AG08396 (cell line): Measurements from ENCODE around the gene MYOM1.
"Not testable (repeated sequence)": the region's sequence is repeated elsewhere in the genome, so short reads cannot be mapped to it uniquely, and the experiment has no call there.

Source experiments
- DNase-seq: peaks from one replicate; pipeline ENCODE4 v3.0.0; 2012; ENCODE audit warnings: low spot score, mixed read lengths

MYOM1 gene

DNA sequence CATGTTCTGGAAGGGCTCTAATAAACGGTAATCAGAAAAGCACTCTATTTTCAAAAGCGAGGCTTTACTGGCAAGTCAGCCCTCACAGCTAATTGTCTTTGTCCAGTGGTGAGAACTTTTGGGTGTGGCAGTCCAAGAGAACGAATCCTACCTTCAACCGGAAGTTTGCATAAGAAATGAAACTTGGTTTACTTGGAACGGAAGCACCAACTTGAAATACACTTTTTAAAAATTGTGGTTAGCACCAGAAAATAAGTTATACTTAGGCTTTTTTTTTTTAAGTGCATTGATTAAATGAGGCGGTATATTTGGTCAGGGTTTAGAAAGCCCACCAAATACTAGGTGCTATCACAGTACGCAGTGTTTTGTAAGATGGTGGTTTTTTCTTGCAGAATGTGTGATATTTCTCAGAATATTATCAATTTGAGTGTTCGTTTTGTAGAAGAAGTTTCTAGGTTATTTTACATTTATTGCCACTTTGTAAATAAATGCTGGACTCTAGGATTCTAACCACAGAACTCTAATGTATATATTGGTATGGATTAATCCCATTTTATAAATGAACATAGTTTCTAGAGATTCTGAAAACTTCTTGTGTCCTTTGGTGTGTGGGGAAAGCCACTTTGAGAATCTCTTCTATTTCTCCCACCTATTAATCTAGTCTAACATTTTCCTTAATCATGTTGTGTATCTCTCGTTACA is 29.0 kb upstream of the MYOM1 start:
- peak; percentile 27 for DNase-seq

DNA sequence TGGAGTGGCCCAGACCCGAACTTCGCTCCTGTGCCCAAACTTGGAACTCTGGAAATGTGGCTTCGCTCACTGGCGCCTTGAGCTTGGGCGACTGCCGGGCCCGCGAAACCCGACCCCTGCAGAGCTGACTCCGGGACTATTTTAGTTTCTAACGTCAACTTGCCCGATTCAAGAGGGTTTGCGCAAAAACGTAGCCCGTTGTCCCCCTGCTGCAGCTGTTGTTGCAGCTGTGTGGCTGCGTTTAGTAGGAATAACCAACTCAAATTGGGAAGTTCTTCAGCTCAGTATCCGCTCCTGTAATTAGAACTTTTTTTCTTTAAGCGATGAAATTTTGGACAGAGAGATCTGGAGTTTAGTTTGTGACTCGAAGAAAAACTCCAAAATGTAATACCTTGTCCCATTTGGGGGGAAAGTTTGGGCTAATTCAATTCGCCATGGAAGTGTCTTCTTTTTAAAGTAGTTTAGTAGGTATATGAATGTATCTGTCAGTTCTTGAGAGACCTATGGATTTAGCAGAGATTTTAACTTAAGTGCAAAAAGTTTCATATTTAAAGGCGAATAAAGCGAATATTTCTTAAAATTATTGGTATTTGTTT is 28.4 kb upstream of the MYOM1 start:
- peak; percentile 37 for DNase-seq

DNA sequence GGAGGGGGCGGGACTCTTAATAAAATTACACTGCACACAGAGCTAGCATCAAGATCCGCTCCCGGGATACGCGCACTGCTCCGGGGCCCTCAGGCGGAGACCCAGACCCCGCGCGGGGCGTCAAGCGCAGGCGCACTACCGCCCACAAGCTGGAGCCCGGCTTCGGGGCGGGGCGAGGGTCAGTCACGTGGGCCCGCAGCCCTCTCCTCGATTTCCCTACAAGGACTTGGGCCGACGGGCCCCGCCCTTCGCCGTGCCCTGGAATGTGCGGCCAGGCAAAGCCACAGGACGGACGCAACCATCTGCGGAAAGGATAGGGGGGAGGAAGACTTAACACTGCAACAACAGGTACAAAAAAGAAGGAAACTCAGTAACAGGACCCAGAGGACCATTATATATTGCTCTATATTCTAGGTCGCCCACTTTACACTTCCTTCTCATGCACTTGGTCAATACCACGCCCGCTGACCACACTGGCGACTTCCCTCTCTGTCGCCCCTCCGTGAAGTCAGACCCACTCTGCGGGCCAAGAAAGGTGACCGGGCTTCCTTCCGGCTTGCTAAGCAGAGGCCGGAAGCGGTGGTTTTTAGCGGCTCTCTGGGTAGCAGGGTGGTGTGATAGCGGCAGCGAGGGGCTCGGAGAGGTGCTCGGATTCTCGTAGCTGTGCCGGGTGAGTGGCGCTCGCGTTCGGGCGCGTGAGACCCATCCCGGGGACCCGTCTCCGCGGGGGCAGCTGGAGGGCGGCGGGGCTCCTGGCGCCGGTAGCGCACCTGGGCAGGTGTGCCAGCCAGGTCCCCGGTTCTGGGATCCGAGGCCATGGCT is 27.7 kb upstream of the MYOM1 start, which contains the start of gene MYL12A:
Gene MYL12A, plus strand, starts transcription at position 562 of the 822 bp plus-strand sequence. CDS start 5,447 bp downstream, outside the sequence.
- DNase-seq: peak; percentile 95

DNA sequence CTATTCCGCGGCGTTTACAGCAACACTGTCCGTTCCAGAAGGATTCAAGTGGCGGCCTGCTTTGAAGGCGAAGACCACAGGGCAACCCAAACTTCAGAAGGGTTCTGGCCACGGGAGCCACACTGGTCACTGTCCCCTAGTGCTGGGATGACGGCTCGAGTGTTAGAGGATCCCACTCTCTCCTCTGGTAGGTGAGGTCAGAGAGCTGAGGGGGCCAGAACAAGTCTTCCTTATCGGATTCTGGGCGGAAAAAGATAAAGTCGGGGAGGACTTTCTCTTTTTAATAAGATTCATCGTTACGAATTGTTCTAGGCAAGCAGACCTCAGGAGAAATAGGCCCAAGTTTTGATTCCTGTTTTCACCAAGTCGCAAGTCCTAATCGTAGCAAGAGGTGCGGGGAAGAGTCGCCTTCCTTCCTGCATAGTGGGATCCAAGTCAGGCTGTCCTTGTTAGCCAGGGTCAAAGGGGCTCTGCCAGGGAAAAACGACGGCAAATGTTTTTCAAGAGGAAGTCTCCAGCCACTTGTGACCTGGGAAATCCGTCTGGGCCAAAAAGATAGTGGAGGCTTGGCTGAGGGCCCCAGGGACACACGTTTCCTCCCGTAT is 27.0 kb upstream of the MYOM1 start:
- DNase-seq: no peak

DNA sequence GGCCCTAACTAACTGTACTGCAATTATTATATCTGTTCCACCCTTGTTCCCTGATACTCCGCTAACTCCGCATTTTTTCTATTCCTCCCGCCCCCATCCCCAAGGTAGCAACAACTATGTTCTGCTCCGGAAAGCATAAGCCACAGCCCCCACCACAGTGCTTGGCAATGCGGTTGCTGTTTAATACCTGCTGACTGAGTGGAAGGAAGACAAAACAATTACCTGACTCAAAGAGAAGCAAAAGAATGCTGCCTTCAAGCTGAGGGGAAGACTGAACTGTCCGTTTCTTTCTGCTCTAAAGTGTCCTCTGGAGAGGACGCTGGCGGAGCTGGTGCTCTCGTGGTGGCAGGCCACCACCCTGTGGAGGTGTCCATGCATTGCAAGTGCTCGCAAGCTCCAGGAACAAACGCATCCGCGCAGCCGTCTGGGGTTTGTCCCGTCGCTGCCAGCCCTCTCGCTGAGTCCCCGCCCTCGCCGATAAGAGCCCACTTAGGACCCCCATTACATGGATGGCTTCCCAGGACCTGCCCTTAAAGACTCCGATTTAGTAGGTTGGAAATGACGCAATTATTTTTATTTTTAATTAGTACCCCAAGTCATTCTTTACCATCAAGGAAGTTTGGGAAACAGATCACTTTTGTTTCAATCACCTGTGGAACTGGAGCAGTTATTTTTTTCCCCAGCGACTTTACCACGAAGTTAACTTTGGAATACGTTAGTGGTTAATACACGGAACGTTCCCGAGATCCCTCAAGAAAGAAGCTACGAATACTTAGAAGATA is 26.3 kb upstream of the MYOM1 start:
- DNase-seq: peak; percentile 79

DNA sequence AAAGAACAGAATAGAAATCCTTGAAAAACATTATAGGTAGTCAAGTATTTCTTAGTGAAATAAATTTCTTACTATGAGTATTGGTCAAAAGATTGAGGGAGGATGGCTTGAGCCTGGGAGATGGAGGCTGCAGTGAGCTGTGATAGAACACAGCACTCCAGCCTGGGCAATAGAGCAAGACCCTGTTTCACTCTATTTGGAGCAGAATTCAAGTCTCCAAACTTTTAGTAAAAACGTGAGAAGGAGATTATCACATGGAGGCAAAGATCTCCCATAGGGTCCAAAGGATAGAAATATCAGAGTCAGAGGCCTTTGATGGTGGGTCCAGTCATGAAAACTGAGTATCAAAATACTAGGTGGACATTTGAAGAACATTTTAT is 25.4 kb upstream of the MYOM1 start:
- no peak for DNase-seq

DNA sequence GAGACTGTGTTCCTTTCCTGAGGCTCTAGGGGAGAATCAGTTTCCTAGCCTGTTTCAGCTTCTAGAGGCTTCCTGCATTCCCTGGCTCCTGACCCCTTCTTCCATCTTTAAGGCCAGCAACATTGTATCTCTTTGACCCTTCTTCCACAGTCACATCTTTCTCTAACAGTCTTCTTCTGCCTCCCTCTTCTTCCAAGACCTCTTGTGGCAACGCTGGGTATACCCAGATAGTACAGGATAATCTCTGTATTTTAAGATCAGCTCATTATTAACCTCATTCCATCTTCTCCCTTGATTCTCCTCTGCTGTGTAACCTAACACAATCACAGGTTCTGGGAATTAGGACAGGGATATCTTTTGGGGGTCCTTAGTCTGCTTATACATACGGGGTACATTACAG is 19.0 kb upstream of the MYOM1 start:
- no peak for DNase-seq

DNA sequence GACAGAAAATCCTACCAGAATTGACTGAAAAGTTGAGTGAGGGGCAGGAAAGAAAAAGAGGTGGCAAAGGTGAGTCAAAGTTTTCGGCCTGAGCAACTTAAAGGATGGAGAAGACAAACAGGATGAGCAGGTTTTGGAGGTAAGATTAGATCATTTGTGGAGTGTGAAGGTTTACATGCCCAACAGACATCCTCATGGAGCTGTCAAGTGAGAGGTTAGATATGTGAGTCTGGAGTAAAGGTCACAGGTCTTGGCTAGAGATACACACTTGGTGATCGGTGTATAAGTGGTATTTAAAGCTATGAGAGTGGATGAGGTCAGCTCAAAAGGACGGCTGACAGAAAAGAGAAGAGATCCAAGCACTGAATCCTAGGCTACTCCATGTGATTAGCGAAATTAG is 16.7 kb upstream of the MYOM1 start:
- no peak for DNase-seq

DNA sequence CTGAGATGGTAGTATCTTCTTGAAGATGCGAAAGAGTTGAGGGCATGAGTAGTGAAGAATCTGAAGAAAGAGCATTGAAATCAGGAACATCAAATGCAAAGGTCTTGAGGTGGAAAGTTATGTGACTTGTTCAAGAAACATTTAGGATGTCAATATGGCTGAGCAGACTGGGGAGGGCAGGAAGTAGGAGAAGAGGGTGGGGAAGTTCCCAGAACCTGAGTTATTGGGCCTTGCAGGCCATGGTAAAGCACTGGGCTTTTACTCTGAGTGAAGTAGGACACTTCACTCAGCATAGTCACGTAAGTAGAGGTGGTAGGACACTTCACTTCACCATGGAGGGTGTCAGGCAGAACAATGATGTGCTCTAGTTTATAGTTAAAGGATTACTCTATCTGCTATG is 16.1 kb upstream of the MYOM1 start:
- no peak for DNase-seq

DNA sequence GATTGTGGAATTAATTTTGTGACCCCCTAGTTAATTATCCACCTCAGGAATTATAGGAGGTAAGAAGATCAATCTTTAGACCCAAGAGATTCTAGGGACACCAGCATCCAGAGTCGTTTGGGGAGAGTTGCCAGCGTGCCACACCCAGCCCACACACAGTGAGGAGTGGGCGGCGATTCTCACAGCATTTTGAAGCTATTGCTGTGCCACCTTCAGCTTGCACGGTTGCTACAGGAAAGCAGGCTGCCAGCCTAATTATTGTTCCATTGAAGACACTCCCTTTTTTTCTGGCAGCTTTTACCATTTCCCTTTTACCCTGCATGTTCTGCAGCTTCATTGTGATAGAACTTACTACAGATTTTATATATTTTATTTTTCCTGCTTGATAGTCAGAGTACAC is 14.7 kb upstream of the MYOM1 start:
- no peak for DNase-seq

DNA sequence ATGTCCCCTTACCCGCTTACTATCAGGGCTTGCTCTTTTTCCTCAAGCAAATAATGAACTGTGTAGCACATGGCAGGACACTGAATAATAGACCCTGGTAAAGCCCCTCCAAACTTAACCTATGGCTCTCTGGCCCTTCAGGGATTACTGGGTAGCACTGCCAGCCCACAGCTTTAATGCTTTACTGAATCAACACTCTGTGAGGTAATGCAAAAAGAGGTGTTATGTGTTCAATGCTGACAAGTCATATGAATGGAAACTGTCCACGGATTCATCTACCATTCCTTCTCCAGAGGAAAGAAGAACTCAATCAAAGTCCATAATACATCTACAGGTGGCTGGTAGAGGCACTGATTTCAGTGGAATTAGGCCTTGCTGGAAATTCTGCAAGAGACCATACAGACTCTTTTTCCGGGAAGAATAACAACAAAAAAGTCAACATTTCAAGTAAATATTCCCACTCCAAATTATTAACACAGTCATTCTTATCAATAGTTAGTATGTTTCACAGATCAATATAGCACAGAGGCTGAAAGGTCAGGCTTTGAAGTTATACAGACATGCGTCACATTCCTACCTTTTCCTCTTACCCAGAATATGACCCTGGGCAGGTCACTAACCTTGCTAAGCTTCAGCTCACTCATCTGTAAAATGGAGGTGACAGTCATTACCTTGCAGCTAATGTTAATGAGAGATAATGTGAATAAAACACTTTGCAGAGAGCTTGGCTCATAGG is 13.8 kb upstream of the MYOM1 start:
- no peak for DNase-seq

DNA sequence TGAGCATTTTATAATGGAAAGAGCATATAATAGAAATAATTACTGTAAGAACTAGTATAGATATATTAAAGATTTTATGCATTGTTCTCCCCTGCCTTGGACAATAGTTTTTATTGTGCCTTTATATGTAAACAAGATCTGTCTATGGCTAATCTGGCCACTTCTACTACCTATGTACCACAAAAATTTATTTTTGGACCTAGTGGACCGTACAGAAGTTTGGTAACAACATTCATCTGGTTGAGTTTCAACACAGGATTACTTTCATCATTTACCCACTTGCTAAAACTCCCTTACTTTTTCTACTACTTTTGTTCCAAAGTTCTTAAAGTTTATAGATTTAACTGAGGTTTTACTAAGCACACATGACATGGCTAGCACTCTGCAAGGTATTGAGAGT is 13.2 kb upstream of the MYOM1 start:
- no peak for DNase-seq

DNA sequence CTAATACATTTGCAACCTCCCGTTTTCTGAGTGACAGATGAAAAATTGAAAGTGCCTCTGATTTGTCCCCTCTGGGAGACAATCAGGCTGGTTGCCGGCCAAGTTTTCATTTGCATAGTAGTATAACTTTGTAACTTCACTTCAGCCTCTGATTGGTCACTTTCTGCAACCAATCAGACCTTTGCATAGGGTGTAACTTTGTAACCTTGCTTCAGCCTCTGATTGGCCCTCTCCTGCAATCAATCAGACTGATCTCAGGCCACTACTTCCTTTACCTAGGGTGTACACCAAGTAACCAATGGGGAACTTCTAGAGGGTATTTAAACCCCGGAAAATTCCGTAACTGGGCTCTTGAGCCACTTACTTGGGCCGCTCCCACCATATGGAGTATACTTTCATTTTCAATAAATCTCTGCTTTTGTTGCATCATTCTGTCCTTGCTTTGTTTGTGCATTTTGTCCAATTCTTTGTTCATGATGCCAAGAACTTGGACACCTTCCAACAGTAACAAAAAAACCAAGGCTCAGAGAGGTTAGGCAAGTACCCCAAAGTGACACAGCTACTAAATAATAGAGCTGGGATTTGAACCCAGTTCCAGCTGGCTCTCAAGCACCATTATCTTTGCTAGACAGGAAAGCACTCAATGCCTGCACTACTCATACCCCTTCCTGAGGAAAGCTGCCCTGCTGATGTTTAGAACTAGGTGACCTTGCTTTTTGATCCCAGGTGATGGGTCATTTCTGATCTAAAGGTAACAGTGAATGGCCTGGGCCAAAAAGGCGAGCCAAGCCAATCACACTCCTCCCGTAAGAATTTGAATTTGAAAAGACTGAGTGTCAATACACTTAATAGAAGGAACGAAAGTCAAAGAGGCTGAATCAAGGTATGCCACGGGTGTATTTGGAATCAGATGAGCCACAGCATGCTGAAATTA is 10.9 kb upstream of the MYOM1 start:
- peak; percentile 37 for DNase-seq

DNA sequence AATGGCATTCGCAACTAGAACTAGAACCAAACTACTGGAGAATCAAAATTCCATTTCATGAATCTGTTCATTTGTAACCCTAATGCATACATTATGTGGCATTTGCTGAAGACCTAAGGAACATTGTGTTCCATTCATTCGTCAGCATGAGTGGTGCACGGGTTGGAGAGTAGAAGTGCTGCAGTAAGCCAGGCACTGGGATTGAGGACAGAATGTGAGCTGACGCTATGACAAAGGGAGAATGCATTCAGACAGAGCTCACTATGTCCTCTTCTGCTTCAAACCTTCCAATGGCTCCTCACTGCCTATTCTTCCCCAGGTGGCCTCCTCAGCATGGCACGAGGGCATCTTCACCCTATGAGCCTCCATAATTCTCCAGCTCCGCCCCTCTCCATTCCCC is 6.3 kb upstream of the MYOM1 start:
- no peak for DNase-seq

DNA sequence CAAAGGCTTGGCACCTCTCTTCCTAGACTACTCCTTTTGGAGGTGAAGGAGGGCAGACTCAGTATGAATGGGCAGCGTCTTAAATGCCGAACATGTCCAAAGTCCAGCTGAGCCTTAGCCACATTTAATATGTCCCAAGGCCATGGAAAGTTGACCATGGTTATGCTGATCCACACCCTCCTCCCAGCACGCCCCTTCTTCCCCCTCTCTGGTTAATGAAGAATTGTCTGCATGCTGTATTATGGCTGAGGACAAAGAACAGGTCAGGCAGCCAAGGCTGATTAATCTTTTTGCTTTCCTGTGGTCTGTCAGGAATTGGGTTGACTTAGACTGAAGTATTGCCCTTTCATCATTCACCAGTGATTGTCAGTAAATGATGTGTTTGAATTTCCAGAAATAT is 5.8 kb upstream of the MYOM1 start:
- DNase-seq: no peak

DNA sequence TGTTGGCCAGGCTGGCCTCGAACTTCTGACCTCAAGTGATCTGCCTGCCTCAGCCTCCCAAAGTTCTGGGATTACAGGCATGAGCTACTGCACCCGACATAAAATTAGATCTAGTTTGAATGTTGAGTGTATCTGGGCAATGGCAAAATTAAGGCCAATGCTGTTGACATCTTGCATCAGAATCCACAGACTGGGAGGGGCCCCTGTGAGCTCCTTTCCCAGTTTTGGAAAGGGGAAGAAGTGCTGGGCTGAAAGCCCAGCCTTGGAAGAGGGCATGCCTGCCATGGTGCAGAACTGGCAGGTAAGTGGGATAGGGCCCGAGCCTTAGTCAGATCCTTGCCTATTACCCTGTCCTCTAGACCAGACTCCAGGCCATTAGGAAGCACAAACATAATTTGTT is 4.5 kb upstream of the MYOM1 start:
- no peak for DNase-seq

DNA sequence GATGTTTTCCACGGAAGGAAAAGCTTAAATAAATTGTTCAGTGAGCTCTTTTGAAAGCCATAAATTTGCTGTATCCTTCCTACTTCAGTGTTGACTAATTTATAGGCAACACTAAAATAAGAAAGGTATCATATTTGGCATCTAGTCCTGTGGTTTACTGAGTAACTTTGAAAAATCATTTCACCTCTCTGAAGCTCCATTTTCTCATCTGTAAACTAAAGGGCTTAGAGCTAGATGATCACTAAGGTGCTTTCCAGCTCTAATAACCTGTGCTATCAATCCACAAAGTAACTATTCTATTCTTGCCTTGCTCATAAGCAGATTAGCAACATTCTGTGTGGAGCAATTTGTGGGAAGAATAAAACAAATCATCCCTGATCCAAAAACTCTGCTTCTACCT is 3.6 kb upstream of the MYOM1 start:
- DNase-seq: no peak

DNA sequence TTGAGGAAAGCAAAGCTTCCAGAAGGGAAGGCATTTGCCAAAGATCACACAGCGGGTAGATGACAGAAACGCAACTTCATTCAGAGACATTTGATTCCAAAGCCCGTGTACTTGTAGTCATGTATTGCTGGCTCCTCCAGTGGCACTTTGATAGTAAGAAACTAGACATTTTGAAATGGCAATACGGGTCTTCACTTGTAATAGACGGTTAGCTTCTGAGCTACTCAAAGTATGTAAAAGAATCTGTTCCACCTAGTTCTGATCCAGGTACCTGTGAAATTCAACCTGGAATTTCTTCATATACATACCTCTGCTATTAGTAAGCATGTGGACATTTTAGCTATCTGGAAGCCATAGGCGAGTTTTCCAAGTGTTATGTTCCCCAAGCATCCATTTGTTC is 1.7 kb upstream of the MYOM1 start:
- no peak for DNase-seq

DNA sequence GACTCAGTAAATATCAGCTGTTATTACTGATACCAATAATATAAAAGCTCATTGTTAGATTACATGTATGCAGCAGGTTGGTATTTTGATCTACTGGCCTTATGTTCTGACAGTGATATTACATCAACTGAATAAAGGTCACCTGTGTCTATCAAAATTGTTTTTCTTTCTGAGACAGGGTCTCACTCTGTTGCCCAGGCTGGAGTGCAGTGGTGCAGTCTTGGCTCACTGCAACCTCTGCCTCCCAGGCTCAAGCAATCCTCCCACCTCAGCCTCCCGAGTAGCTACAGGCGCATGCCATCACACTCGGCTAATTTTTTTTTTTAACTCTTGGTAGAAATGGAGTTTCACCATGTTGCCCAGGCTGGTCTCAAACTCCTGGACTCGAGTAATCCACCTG is 1.1 kb upstream of the MYOM1 start:
- DNase-seq: not testable (repeated sequence)

DNA sequence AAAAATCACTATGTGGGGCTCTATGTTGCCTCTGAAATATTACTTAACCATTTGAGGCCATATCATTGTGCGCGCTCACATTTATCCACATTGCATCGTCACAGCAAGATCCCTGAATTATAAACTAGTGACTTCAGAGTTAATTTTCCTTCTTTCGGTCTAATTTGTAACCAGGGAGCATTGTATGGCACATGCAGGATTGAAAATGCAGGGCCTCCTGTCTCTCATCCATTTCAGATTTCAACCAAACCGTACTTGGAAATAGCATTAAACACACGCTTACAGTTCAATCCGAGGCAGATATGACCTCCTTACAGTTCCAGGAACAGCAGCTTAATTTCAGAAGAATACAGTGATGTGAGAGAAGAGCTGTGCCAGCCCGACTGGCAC is 532 bp downstream of the MYOM1 start:
- no peak for DNase-seq
